C4-2B (cell line): ENCODE data around the gene BTN3A1.

Experiments used
- ZFX ChIP-seq: fragments of 450-650 bp; IDR thresholded peaks from 2 replicates; pipeline ENCODE4 v1.6.1; 2017
- TF ChIP-seq, protein P1 (sequence below): fragments of 450-650 bp; conservative IDR thresholded peaks from 2 replicates; pipeline ENCODE4 v1.5.1; 2017; ENCODE audit warnings: mild to moderate bottlenecking

DNA sequence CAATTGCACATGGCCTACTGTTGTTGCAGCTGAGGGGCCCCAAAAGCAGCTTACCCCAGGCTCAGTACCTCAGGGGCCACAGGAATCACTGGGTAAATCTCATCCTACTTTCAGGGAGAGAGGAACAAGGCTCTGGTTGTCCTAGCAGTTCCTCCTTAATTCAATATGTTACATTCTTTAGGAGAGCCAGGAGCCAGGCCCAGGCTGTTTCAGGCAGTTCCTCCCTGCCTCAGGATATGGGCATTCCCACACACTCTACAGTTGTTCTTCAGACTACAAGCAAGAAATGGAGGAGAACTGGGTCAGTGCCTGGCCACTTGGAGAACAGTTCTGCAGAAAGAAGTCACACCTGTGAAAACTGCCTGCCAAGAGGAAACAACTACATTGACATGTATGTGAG lies 46.7 kb upstream of the BTN3A1 start:
- TF ChIP-seq, protein P1, sequence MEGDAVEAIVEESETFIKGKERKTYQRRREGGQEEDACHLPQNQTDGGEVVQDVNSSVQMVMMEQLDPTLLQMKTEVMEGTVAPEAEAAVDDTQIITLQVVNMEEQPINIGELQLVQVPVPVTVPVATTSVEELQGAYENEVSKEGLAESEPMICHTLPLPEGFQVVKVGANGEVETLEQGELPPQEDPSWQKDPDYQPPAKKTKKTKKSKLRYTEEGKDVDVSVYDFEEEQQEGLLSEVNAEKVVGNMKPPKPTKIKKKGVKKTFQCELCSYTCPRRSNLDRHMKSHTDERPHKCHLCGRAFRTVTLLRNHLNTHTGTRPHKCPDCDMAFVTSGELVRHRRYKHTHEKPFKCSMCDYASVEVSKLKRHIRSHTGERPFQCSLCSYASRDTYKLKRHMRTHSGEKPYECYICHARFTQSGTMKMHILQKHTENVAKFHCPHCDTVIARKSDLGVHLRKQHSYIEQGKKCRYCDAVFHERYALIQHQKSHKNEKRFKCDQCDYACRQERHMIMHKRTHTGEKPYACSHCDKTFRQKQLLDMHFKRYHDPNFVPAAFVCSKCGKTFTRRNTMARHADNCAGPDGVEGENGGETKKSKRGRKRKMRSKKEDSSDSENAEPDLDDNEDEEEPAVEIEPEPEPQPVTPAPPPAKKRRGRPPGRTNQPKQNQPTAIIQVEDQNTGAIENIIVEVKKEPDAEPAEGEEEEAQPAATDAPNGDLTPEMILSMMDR: no peak
- TF ChIP-seq ZFX: no peak
